H1 (cell line): Measurements from ENCODE around the gene NOTUM. TPM values are rescaled to one million over a fixed set of nuclear protein-coding genes. Genes with fewer than 3 reads are reported as not detected.

Experiments
- ASH2L ChIP-seq: fragments of 200-600, 300-600 bp; sonication (generic); IDR thresholded peaks from one replicate; pipeline ENCODE4 v1.7.1; 2017; ENCODE audit warnings: low read length
- CBX8 ChIP-seq: fragments of 300-800, 300-1000 bp; sonication (generic); IDR thresholded peaks from 2 replicates; pipeline ENCODE4 v1.7.1; 2016; ENCODE audit warnings: low read depth, low read length, borderline replicate concordance
- EP300 ChIP-seq, 2 experiments: IDR thresholded peaks; 1 replicate in 1 of 2; 2 replicates in 1 of 2; pipeline ENCODE4 v1.6.1; 2011 to 2012; ENCODE audit warnings: low read depth in 2 of 2, low read length in 2 of 2, mild to moderate bottlenecking in 2 of 2, borderline replicate concordance in 1 of 2, inconsistent platforms in 1 of 2, moderate library complexity in 1 of 2
- EZH2 ChIP-seq: fragments of 200-600 bp; sonication (generic); IDR thresholded peaks from 2 replicates; pipeline ENCODE4 v1.7.1; 2012; ENCODE audit warnings: low read depth, mild to moderate bottlenecking, moderate library complexity, low read length, inconsistent platforms; ENCODE audit not compliant: severe bottlenecking
- GTF2F1 ChIP-seq: IDR thresholded peaks from 2 replicates; pipeline ENCODE4 v1.6.1; 2012; ENCODE audit warnings: low read depth, low read length, improper control_type of control experiment, borderline replicate concordance
- HDAC6 ChIP-seq: IDR thresholded peaks from one replicate; pipeline ENCODE4 v1.7.1; 2012; ENCODE audit warnings: low read depth, mild to moderate bottlenecking, inconsistent platforms, low read length, moderate library complexity
- RXRA ChIP-seq: IDR thresholded peaks from 2 replicates; pipeline ENCODE4 v1.6.1; 2011; ENCODE audit warnings: low read depth, mild to moderate bottlenecking, low read length, moderate library complexity; ENCODE audit not compliant: insufficient read depth
- SUZ12 ChIP-seq: fragments of 200-600 bp; sonication (generic); IDR thresholded peaks from 2 replicates; pipeline ENCODE4 v1.6.1; 2012; ENCODE audit warnings: mild to moderate bottlenecking, inconsistent platforms, low read length, moderate library complexity, mixed read lengths
- TBP ChIP-seq: IDR thresholded peaks from 2 replicates; pipeline ENCODE4 v1.6.1; 2011; ENCODE audit warnings: low read depth, low read length, improper control_type of control experiment
- TEAD4 ChIP-seq: IDR thresholded peaks from 2 replicates; pipeline ENCODE4 v1.6.1; 2012; ENCODE audit warnings: low read depth, low read length, inconsistent platforms, mixed read lengths
- YY1 ChIP-seq: IDR thresholded peaks from 2 replicates; pipeline ENCODE4 v1.6.1; 2011; ENCODE audit warnings: low read depth, mild to moderate bottlenecking, low read length
- polyA plus RNA-seq, 7 experiments: library from polyadenylated mRNA; depleted of rRNA in 3 of 7; stranded (reverse) in 5 of 7; unstranded in 2 of 7; fragments of >200 nt in 5 of 7; fragments of 200-250 nt in 2 of 7; gene quantifications; 1 replicate in 5 of 7; 2 replicates in 1 of 7; 4 replicates in 1 of 7; pipeline versions ENCODE4 v1.2.1 to v1.2.3, GENCODE V29; 2011 to 2013; ENCODE audit warnings: missing spikeins in 2 of 7, mixed read lengths in 2 of 7
- total RNA-seq: library from RNA; stranded (reverse); fragmentation: NEBNext Ultra II Directional; extraction: Animal tissue kit (Norgen Biotek cat#: 25700); gene quantifications from 2 replicates; pipeline ENCODE4 v1.2.1, GENCODE V29; 2021
- TF ChIP-seq, protein P1 (sequence below), 3 experiments: IDR thresholded peaks; 1 replicate in 2 of 3; 2 replicates in 1 of 3; pipeline versions ENCODE4 v1.5.1 to v1.6.1; 2011; ENCODE audit warnings: low read length in 3 of 3, mild to moderate bottlenecking in 3 of 3, inconsistent platforms in 2 of 3, low read depth in 1 of 3, moderate library complexity in 1 of 3; ENCODE audit not compliant: insufficient read depth in 1 of 3; ENCODE audit errors: control extremely low read depth in 1 of 3

NOTUM gene
- total and polyA plus RNA-seq, 2 of the 8 experiments (the other 6 are each of a cell fraction or from before 2014, with no cell fraction given) = 0.45 to 0.76 TPM

DNA sequence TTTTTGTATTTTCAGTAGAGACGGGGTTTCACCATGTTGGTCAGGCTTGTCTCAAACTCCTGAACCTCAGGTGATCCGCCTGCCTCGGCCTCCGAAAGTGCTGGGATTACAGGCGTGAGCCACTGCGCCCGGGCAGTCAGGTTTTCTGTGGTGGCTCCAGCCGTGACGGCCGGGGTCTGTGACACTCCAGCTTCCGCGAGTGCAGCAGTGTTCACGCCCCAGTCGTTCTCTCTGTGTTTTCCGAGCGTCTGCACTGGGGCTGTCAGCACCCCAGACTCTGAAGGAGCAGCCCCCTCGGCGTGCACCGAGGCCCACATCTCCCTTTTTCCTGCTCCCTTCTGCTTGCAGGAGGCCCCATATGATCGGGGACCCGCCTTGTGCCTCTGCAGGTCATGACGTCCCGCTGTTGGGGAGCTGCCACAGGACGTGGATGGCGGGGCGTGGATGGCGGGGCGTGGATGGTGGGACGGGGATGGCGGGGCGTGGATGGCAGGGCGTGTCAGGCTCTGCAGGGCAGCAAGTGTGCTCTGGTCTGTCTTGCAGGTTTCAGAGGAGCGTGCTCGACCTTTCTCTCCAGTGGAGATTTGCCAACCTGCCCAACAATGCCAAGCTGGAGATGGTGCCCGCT, 22.1 kb upstream of the NOTUM start (continued):
- TF ChIP-seq EZH2 (no peak), HDAC6 (no peak), EP300 (IDR thresholded peaks at IDR 0.05; ENCODE audit: borderline replicate concordance in 1 of 2, low read depth in 2 of 2, low read length in 2 of 2) (no peak), YY1 (no peak), TEAD4 (no peak), CBX8 (no peak), SUZ12 (no peak), TBP (no peak), ASH2L (no peak), RXRA (no peak), GTF2F1 (no peak)
- TF ChIP-seq, protein P1, sequence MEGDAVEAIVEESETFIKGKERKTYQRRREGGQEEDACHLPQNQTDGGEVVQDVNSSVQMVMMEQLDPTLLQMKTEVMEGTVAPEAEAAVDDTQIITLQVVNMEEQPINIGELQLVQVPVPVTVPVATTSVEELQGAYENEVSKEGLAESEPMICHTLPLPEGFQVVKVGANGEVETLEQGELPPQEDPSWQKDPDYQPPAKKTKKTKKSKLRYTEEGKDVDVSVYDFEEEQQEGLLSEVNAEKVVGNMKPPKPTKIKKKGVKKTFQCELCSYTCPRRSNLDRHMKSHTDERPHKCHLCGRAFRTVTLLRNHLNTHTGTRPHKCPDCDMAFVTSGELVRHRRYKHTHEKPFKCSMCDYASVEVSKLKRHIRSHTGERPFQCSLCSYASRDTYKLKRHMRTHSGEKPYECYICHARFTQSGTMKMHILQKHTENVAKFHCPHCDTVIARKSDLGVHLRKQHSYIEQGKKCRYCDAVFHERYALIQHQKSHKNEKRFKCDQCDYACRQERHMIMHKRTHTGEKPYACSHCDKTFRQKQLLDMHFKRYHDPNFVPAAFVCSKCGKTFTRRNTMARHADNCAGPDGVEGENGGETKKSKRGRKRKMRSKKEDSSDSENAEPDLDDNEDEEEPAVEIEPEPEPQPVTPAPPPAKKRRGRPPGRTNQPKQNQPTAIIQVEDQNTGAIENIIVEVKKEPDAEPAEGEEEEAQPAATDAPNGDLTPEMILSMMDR (IDR thresholded peaks at IDR 0.05; ENCODE audit: control extremely low read depth in 1 of 3, insufficient read depth in 1 of 3, low read depth in 1 of 3, low read length in 3 of 3) = no peak
- TF ChIP-seq, all 59 proteins: peak for 0
